GM12878 (cell line): ENCODE results near the gene FAM120A. TPM values are rescaled to one million over a fixed set of nuclear protein-coding genes. Genes with fewer than 3 reads are reported as not detected.

Experiments used
- ATAC-seq: fragments of 200-7000 bp; cut with Tn5 transposase; 3 replicates; pipeline ENCODE4 v1.9.1; 2020; ENCODE audit warnings: mild to moderate bottlenecking, moderate library complexity
- BruUV-seq: library from RNA; stranded (reverse); fragments of 400-500 nt; replicated peaks from 2 replicates; lab custom pipeline; 2021; lab: Mats Ljungman, UMichigan
- CTCF ChIA-PET: fragments of 300-600 bp; sonication (Branson Sonifier 250); formaldehyde crosslinking; extraction: SDS; loops from one replicate; lab custom pipeline; 2021; ENCODE audit warnings: inconsistent platforms; lab: Yijun Ruan, JAX
- POLR2A ChIA-PET: fragments of 350-600 bp; formaldehyde crosslinking; extraction: SDS; loops from one replicate; lab custom pipeline; 2021; ENCODE audit warnings: inconsistent platforms; lab: Charles Lee
- RAD21 ChIA-PET: fragments of 300-600 bp; sonication (Branson Sonifier 250); formaldehyde crosslinking; loops from one replicate; lab custom pipeline; 2023; ENCODE audit warnings: antibody characterized with exemption; ENCODE audit not compliant: unreplicated experiment; lab: Charles Lee
- SMC1A ChIA-PET: fragments of 300-600 bp; sonication (Branson Sonifier 250); formaldehyde crosslinking; loops from one replicate; lab custom pipeline; 2023; ENCODE audit not compliant: unreplicated experiment, uncharacterized antibody; lab: Charles Lee
- DNase-seq: peaks from one replicate; pipeline ENCODE4 v3.0.0-alpha.2; 2011; ENCODE audit warnings: low read depth, low spot score
- FAIRE-seq: peaks from 3 replicates; lab custom pipeline; 2011; peaks lifted over from hg19 to GRCh38; lab: Jason Lieb, UNC
- H2AFZ ChIP-seq: 2 replicates; pipeline ENCODE4 v1.6.0; 2011; ENCODE audit warnings: low read depth, low read length, control low read depth; ENCODE audit not compliant: control insufficient read depth
- H3K27ac ChIP-seq: 2 replicates; pipeline ENCODE4 v1.5.1; 2011; ENCODE audit warnings: control low read depth; ENCODE audit not compliant: control insufficient read depth, insufficient read depth
- H3K27me3 ChIP-seq, 2 experiments: replicated peaks in 1 of 2; 2 replicates each; pipeline versions ENCODE4 v1.6.0 to v1.6.1; 2011; ENCODE audit warnings: low read length in 1 of 2; ENCODE audit not compliant: control insufficient read depth in 2 of 2, insufficient read depth in 2 of 2
- H3K36me3 ChIP-seq, 2 experiments: 2 replicates each; pipeline ENCODE4 v1.5.1; 2011; ENCODE audit warnings: low read length in 1 of 2; ENCODE audit not compliant: control insufficient read depth in 2 of 2, insufficient read depth in 2 of 2
- H3K4me1 ChIP-seq: 2 replicates; pipeline ENCODE4 v1.6.1; 2011; ENCODE audit warnings: mild to moderate bottlenecking, low read length, moderate library complexity, mixed read lengths; ENCODE audit not compliant: control insufficient read depth, insufficient read depth
- H3K4me2 ChIP-seq: 2 replicates; pipeline ENCODE4 v1.6.0; 2011; ENCODE audit warnings: control low read depth; ENCODE audit not compliant: control insufficient read depth, insufficient read depth
- H3K4me3 ChIP-seq: fragments of 200-600 bp; sonication (generic); 2 replicates; pipeline ENCODE4 v1.5.1; 2016
- H3K79me2 ChIP-seq: 2 replicates; pipeline ENCODE4 v1.6.0; 2011; ENCODE audit warnings: low read length; ENCODE audit not compliant: control insufficient read depth, insufficient read depth
- H3K9ac ChIP-seq: 2 replicates; pipeline ENCODE4 v1.8.0; 2011; ENCODE audit warnings: low read length, control low read depth, mixed read lengths; ENCODE audit not compliant: control insufficient read depth, insufficient read depth
- H3K9me3 ChIP-seq: replicated peaks from 3 replicates; pipeline ENCODE4 v1.5.1; 2011; ENCODE audit warnings: mild to moderate bottlenecking, low read length; ENCODE audit not compliant: control insufficient read depth, insufficient read depth
- H4K20me1 ChIP-seq: 2 replicates; pipeline ENCODE4 v1.6.0; 2011; ENCODE audit not compliant: control insufficient read depth, insufficient read depth
- FOXK2 ChIP-seq: fragments of 450-650 bp; IDR thresholded peaks from 2 replicates; pipeline ENCODE4 v1.6.1; 2017; ENCODE audit warnings: mild to moderate bottlenecking, moderate library complexity
- HDAC2 ChIP-seq: fragments of 200-600 bp; sonication (generic); IDR thresholded peaks from 2 replicates; pipeline ENCODE4 v1.6.1; 2017
- IKZF1 ChIP-seq: fragments of 450-650 bp; conservative IDR thresholded peaks from 2 replicates; pipeline ENCODE4 v1.6.1; 2017; ENCODE audit warnings: antibody characterized with exemption, mild to moderate bottlenecking
- PKNOX1 ChIP-seq: fragments of 450-650 bp; IDR thresholded peaks from 2 replicates; pipeline ENCODE4 v1.6.1; 2016; ENCODE audit warnings: mild to moderate bottlenecking
- SMC3 ChIP-seq: IDR thresholded peaks from 2 replicates; pipeline ENCODE4 v1.6.1; 2011; ENCODE audit warnings: low read length, improper control_type of control experiment, borderline replicate concordance
- ZNF24 ChIP-seq: fragments of 450-650 bp; IDR thresholded peaks from 2 replicates; pipeline ENCODE4 v1.6.1; 2017; ENCODE audit warnings: antibody characterized with exemption, mild to moderate bottlenecking
- ZNF274 ChIP-seq: IDR thresholded peaks from one replicate; pipeline ENCODE4 v1.8.0; 2011; ENCODE audit not compliant: insufficient read length, insufficient read depth
- WGBS: methylation state at CpG from one replicate; pipeline ENCODE4 v1.1.6; 2016; ENCODE audit warnings: low lambda C conversion rate; ENCODE audit not compliant: insufficient replicate concordance, insufficient coverage; ENCODE audit errors: missing lambda C conversion rate; 5-methylcytosine and 5-hydroxymethylcytosine counted together
- in situ Hi-C: fragments of 300-500 bp; cut with MboI; formaldehyde crosslinking; loops from 9 replicates; pipeline ENCODE4 v1.14.3; 2018; ENCODE audit warnings: mixed read lengths
- intact Hi-C: fragments of 100-400 bp; cut with micrococcal nuclease; formaldehyde crosslinking; loops from one replicate; pipeline ENCODE4 v1.14.2; 2022; ENCODE audit not compliant: unreplicated experiment
- polyA plus RNA-seq, 11 experiments: library from polyadenylated mRNA; depleted of rRNA in 4 of 11; unstranded in 6 of 11; stranded (reverse) in 5 of 11; fragments of >200 nt; fragmentation: Nextera tagmentation in 4 of 11; fragmentation: Illumina TruSeq in 1 of 11; extraction: Ambion mirVana in 4 of 11; extraction: Trizol in 1 of 11; gene quantifications; 1 replicate in 1 of 11; 2 replicates in 10 of 11; pipeline versions ENCODE4 v1.2.1 to v1.2.3, GENCODE V29; 2011 to 2016; ENCODE audit warnings: inconsistent platforms in 2 of 11, missing spikeins in 2 of 11, low read depth in 1 of 11
- total RNA-seq, 4 experiments: library from RNA; depleted of rRNA in 3 of 4; stranded (reverse); fragments of >200 nt in 3 of 4; fragmentation: Illumina TruSeq in 1 of 4; extraction: Trizol in 1 of 4; gene quantifications; 2 replicates each; pipeline versions ENCODE4 v1.2.1 to v1.2.3, GENCODE V29; 2013 to 2021

The FAM120A gene
- total and polyA plus RNA-seq, 10 of the 15 experiments (the other 5 are each of a cell fraction or from before 2014, with no cell fraction given) = 13.1 to 89.6 (median 52.5) TPM

GRCh38 chr9:93436655-93437407 lies 14.7 kb upstream of the FAM120A start:
- CTCF ChIA-PET = interaction anchor here (0.7 kb wide), 1 partner anchor 134 kb away, joined by 3 read pairs; no protein-coding TSS in a partner anchor
- no peak for FAIRE-seq
- BruUV-seq = no TSS peak

More at GRCh38 chr9:93436655-93437407, 14.7 kb upstream of the FAM120A start:
- Histone ChIP-seq H3K79me2 (no peaks in the 10 kb centered on the region), H3K36me3 (no peaks in the 10 kb centered on the region), H3K27me3 (no peaks in the 10 kb centered on the region), H3K9ac (no peak overlapping the region), H4K20me1 (no peaks in the 10 kb centered on the region), H2AFZ (no peak overlapping the region), H3K27ac (no peak overlapping the region), H3K9me3 (no peaks in the 10 kb centered on the region), H3K4me2 (no peak overlapping the region), H3K4me1 (0 out of 2 replicates have a peak, but pooled peaks cover 3% of the 10 kb centered on the region), H3K4me3 (no peak overlapping the region)
- TF ChIP-seq ZNF274 (no peak), SMC3 (no peak), HDAC2 (no peak), IKZF1 (no peak), PKNOX1 (no peak), ZNF24 (no peak), FOXK2 (no peak)
- POLR2A ChIA-PET = no interaction called here
- WGBS = 67% methylated on average over 7 of the region's 7 CpGs
- in situ Hi-C loops (no loop called here), intact Hi-C loops (no loop called here)
- RAD21 ChIA-PET = no interaction called here
- ATAC-seq = no peak
- DNase-seq = no peak
- SMC1A ChIA-PET = interaction anchor here (0.8 to 1.3 kb wide), 4 partner anchors 10 to 129 kb away, joined by 3 read pairs; no protein-coding TSS in a partner anchor
